HepG2 (cell line): ENCODE results near the gene NRDE2. TPM values are rescaled to one million over a fixed set of nuclear protein-coding genes. Genes with fewer than 3 reads are reported as not detected.

Experiments
- FOXM1 ChIP-seq: sonication (generic); formaldehyde crosslinking; IDR thresholded peaks from 2 replicates; pipeline ENCODE4 v1.5.0; 2020; ENCODE audit warnings: missing genetic modification reagents
- HCFC1 ChIP-seq: fragments of 150-350 bp; IDR thresholded peaks from 2 replicates; pipeline ENCODE4 v1.6.1; 2014; ENCODE audit warnings: low read depth, low read length
- KLF16 ChIP-seq, 2 experiments: sonication (generic) in 1 of 2; formaldehyde crosslinking in 1 of 2; IDR thresholded peaks; 2 replicates each; pipeline versions ENCODE4 v1.6.1 to v1.8.0; 2016 to 2023; ENCODE audit warnings: missing genetic modification reagents in 2 of 2, missing compliant biosample characterization in 1 of 2
- MXD4 ChIP-seq: IDR thresholded peaks from 2 replicates; pipeline ENCODE4 v1.6.1; 2016; ENCODE audit warnings: mild to moderate bottlenecking, missing biosample characterization, missing genetic modification reagents
- NR2F2 ChIP-seq: IDR thresholded peaks from 2 replicates; pipeline ENCODE4 v1.6.1; 2012; ENCODE audit warnings: low read depth, inconsistent platforms, borderline replicate concordance
- PITX1 ChIP-seq: sonication (generic); formaldehyde crosslinking; IDR thresholded peaks from 2 replicates; pipeline ENCODE4 v1.5.1; 2020; ENCODE audit warnings: mild to moderate bottlenecking, missing genetic modification reagents
- REPIN1 ChIP-seq: sonication (generic); formaldehyde crosslinking; IDR thresholded peaks from 2 replicates; pipeline ENCODE4 v1.8.0; 2022; ENCODE audit warnings: missing genetic modification reagents, low read depth, mild to moderate bottlenecking, borderline replicate concordance
- RFXANK ChIP-seq: IDR thresholded peaks from 2 replicates; pipeline ENCODE4 v1.6.1; 2016
- ZNF225 ChIP-seq: sonication (generic); formaldehyde crosslinking; IDR thresholded peaks from 2 replicates; pipeline ENCODE4 v1.4.0; 2020; ENCODE audit warnings: mild to moderate bottlenecking, missing genetic modification reagents
- ZNF501 ChIP-seq: sonication (generic); formaldehyde crosslinking; IDR thresholded peaks from 2 replicates; pipeline ENCODE4 v1.5.1; 2020; ENCODE audit warnings: mild to moderate bottlenecking, moderate library complexity, missing genetic modification reagents
- ZNF646 ChIP-seq: sonication (generic); formaldehyde crosslinking; IDR thresholded peaks from 2 replicates; pipeline ENCODE4 v1.9.0; 2021; ENCODE audit warnings: mild to moderate bottlenecking, missing genetic modification reagents
- ZNF772 ChIP-seq: sonication (generic); formaldehyde crosslinking; IDR thresholded peaks from 2 replicates; pipeline ENCODE4 v1.5.0; 2020; ENCODE audit warnings: mild to moderate bottlenecking, missing genetic modification reagents
- polyA plus RNA-seq, 8 experiments: library from polyadenylated mRNA; depleted of rRNA in 3 of 8; stranded (reverse) in 7 of 8; unstranded in 1 of 8; fragments of >200 nt; fragmentation: Illumina TruSeq in 4 of 8; extraction: Trizol in 4 of 8; gene quantifications; 2 replicates each; pipeline versions ENCODE4 v1.2.1 to v1.2.3, GENCODE V29; 2011 to 2016; ENCODE audit warnings: low read depth in 4 of 8, missing spikeins in 1 of 8, mixed read lengths in 1 of 8; ENCODE audit not compliant: insufficient read depth in 1 of 8
- total RNA-seq, 5 experiments: library from RNA; depleted of rRNA; stranded (reverse); fragments of >200 nt; fragmentation: Illumina TruSeq; extraction: Trizol; gene quantifications; 2 replicates each; pipeline ENCODE4 v1.2.3, GENCODE V29; 2016; ENCODE audit warnings: low read depth in 1 of 5
- TF ChIP-seq, protein P1 (sequence below), 2 experiments: fragments of 450-650 bp in 1 of 2; sonication (generic) in 1 of 2; formaldehyde crosslinking in 1 of 2; IDR thresholded peaks; 2 replicates each; pipeline versions ENCODE4 v1.6.1 to v1.8.0; 2016 to 2022; ENCODE audit warnings: antibody characterized with exemption in 1 of 2, mild to moderate bottlenecking in 1 of 2, missing genetic modification reagents in 1 of 2

The NRDE2 gene
- total and polyA plus RNA-seq, 2 of the 13 experiments (the other 11 are each of a cell fraction or from before 2014, with no cell fraction given): 5.6 to 12.5 TPM

DNA sequence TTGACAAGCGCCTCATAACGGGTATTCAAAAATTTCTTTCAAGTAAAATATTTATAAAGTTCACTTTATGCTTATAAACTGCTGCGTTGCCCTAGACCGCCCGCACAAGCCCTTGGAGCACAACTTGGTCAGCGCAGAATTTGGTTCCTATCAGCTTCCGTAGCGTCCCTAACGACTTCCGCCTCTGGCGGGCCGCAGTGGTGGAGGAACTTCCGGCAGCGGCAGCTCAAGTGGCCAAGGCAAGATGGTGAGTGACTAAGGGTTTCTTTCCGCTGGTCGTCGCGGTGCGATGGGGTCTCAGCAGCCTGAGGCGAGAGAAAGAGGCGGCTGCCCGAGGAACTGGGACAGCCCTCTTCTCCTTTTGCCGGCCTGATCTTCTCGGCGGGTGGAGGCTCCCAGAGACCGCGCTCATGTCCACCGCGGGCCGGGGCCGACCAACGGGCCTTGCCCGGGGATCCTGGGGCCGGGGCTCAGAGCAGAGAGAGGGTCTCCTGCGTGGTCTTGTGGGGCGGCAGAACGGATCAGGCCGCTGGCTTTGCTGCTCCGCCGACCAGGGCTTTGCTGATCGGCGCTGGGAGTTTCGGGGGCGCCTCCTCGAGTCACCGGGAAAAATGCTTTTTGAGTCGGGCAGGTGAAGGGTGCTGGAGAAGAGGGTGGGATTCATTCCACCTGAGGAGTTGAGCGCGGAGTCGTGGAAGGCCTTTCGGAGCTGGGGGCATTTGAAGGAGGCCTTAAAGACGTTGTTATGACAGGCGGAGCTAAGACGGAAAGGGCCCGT, 75.2 kb downstream of the NRDE2 start, which contains the start of gene PSMC1 (continued):
- TF ChIP-seq KLF16 (CRISPR knock-in tag; IDR thresholded peaks at IDR 0.05) (peak in 1 of 2 experiments; percentile 84; a peak in 2 of 4 replicates), ZNF772 (CRISPR knock-in tag) (0 out of 2 replicates have a peak, but pooled peaks have one; percentile 29), REPIN1 (CRISPR knock-in tag) (0 out of 2 replicates have a peak, but pooled peaks have one; percentile 36), ZNF501 (CRISPR knock-in tag) (peak; percentile 81), RFXANK (CRISPR knock-in tag) (0 out of 2 replicates have a peak, but pooled peaks have one; percentile 18), HCFC1 (peak; percentile 54; the same call in 1 of the 2 replicates), NR2F2 (no peak), PITX1 (no peak), FOXM1 (CRISPR knock-in tag) (no peak), ZNF225 (CRISPR knock-in tag) (peak; percentile 70; the same call in 1 of the 2 replicates), MXD4 (CRISPR knock-in tag) (peak; percentile 80), ZNF646 (no peak)
- TF ChIP-seq, protein P1, sequence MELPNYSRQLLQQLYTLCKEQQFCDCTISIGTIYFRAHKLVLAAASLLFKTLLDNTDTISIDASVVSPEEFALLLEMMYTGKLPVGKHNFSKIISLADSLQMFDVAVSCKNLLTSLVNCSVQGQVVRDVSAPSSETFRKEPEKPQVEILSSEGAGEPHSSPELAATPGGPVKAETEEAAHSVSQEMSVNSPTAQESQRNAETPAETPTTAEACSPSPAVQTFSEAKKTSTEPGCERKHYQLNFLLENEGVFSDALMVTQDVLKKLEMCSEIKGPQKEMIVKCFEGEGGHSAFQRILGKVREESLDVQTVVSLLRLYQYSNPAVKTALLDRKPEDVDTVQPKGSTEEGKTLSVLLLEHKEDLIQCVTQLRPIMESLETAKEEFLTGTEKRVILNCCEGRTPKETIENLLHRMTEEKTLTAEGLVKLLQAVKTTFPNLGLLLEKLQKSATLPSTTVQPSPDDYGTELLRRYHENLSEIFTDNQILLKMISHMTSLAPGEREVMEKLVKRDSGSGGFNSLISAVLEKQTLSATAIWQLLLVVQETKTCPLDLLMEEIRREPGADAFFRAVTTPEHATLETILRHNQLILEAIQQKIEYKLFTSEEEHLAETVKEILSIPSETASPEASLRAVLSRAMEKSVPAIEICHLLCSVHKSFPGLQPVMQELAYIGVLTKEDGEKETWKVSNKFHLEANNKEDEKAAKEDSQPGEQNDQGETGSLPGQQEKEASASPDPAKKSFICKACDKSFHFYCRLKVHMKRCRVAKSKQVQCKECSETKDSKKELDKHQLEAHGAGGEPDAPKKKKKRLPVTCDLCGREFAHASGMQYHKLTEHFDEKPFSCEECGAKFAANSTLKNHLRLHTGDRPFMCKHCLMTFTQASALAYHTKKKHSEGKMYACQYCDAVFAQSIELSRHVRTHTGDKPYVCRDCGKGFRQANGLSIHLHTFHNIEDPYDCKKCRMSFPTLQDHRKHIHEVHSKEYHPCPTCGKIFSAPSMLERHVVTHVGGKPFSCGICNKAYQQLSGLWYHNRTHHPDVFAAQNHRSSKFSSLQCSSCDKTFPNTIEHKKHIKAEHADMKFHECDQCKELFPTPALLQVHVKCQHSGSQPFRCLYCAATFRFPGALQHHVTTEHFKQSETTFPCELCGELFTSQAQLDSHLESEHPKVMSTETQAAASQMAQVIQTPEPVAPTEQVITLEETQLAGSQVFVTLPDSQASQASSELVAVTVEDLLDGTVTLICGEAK (IDR thresholded peaks at IDR 0.05): peak; percentile 62; the same call in 1 of the 2 replicates
- TF ChIP-seq, protein P1 (CRISPR knock-in tag; IDR thresholded peaks at IDR 0.05): peak; percentile 59; the same call in 1 of the 2 replicates
